ENCODE results near the gene RPL31. TPM values are rescaled to one million over a fixed set of nuclear protein-coding genes. Genes with fewer than 3 reads are reported as not detected.

The RPL31 gene
- total RNA-seq, 1 donor from 2014 or later: 1,437 TPM

DNA sequence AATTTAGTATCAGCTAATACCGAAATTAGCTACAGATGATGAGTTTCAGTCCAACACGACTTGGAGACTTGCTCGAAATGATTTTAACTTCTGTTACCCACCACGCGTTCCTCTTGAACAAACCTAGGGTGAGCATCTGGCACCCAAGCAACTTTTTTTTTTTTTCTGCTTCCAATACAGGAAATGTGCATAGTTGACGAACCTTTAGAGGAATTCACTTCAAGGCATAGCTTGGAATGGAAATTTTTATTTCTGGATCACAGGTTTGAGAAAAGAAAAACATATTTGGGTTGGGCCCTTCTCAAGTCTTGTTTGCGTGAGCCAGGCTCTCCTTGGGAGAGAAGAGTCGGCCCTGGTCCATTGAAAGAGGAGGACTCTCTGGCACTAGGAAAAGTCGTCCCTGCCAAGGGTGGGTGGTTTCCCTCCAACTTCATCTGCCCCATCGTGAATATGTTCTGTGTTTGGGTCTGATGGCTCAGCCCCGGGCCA lies 37.4 kb upstream of the RPL31 start:
- DNase-seq (ENCODE audit: low read depth): no peak
- TF ChIP-seq, protein P1, sequence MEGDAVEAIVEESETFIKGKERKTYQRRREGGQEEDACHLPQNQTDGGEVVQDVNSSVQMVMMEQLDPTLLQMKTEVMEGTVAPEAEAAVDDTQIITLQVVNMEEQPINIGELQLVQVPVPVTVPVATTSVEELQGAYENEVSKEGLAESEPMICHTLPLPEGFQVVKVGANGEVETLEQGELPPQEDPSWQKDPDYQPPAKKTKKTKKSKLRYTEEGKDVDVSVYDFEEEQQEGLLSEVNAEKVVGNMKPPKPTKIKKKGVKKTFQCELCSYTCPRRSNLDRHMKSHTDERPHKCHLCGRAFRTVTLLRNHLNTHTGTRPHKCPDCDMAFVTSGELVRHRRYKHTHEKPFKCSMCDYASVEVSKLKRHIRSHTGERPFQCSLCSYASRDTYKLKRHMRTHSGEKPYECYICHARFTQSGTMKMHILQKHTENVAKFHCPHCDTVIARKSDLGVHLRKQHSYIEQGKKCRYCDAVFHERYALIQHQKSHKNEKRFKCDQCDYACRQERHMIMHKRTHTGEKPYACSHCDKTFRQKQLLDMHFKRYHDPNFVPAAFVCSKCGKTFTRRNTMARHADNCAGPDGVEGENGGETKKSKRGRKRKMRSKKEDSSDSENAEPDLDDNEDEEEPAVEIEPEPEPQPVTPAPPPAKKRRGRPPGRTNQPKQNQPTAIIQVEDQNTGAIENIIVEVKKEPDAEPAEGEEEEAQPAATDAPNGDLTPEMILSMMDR (conservative IDR thresholded peaks at IDR 0.05; ENCODE audit: low read depth, low read length): no peak
- H3K4me3 ChIP-seq (ENCODE audit: low read depth, low read length): no peak overlapping the region

DNA sequence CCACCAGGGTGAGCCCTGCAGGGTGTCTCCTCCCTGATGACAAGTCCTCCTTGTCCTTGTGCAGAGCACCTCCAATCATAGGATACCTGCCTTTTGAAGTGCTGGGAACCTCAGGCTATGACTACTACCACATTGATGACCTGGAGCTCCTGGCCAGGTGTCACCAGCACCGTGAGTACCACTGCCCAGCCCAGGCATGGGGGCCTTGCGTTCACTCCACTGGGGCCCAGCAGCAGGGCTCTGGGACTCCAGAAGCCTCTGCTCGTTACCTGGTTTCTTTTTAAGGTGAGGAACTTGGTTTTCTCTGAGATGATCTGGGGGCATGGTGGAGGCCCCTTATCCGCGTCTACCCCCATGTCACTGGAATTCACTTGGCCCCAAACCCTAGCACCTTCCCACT lies 36.5 kb upstream of the RPL31 start:
- DNase-seq (ENCODE audit: low read depth): no peak
- no peak overlapping the region for H3K4me3 ChIP-seq (ENCODE audit: low read depth, low read length)
- TF ChIP-seq, protein P1 (conservative IDR thresholded peaks at IDR 0.05; ENCODE audit: low read depth, low read length): no peak

DNA sequence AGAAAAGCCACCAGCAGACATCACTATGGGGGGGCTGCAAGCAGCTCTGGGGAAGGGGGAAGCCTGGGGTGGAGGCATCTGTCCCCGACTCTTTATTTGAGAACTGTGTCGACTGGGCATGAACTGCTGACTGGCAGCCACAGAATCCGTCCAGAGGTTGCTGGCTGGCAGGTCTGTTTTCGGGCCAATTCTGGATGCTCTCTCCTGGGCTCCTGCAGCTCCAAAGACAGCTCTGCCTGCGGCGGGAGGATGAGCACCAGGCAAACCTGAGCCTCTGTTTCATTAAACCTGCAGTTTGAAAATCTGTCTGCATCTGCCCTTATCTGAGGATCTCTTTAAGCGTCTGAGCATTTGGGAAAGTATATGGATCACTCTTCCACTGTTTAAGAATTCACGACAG lies 34.4 kb upstream of the RPL31 start:
- no peak for DNase-seq (ENCODE audit: low read depth)
- H3K4me3 ChIP-seq (ENCODE audit: low read depth, low read length): no peak overlapping the region
- TF ChIP-seq, protein P1 (conservative IDR thresholded peaks at IDR 0.05; ENCODE audit: low read depth, low read length): no peak

DNA sequence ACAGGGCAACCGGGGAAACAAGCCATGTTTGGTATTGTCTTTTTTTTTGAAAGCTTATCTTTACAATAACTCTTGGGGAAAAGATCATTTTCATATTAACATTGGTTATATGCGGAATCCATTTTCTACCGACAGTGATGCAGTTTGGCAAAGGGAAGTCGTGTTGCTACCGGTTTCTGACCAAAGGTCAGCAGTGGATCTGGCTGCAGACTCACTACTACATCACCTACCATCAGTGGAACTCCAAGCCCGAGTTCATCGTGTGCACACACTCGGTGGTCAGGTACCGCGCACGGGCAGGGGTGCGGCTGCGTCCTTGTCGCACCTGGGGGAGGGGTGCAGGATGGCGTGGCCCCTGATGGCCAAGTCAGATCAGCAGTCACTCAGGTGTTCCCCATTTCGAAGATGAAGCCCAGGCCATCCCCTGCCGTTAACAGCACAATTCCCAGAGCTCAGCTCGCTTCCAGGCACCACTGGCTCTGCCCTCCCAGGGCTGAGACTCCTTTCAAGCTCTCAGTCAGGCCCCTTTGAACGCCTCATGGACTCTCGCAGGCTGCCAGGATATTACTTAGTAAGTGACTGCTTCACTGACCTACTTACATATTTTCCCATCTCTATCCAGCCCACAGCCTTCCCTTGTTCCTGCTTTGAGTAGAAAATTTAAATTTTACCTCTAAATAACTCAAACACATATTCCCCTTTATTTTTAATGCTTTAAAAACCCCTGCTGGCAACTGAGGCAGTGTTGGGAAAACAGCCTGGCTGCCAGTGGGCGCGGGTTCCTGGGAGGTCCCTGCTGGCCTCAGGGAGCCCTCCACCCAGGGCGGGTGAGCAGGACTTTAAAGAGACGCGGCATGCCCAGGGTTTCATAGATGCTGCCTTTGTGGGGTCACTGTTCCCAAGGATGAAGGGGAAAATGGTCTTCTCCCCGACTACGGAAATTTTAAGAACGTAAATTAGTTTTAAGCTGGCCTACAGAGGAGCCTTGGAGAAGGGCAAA lies 33.6 kb upstream of the RPL31 start:
- TF ChIP-seq, protein P1 (conservative IDR thresholded peaks at IDR 0.05; ENCODE audit: low read depth, low read length): no peak
- no peak for DNase-seq (ENCODE audit: low read depth)
- no peak overlapping the region for H3K4me3 ChIP-seq (ENCODE audit: low read depth, low read length)

DNA sequence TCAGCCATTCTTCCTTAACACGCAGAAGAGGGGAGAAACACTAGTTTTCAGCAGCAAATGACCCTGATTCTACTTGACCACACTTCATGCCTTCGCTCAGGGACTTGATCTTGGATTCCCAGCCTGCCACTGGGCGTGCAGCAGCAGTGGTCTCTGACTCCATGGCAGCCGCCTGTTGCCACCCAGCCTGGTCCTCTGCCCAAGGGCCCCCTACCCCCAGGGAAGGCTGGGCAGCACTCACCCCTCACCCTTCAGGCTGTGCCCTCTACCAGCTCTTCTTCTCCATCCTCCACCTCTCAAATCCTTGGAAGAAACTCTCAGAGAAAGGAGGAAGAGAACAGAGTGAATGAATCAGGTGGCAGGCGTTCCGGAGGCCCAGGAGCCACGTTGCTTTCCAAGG lies 32.1 kb upstream of the RPL31 start:
- no peak overlapping the region for H3K4me3 ChIP-seq (ENCODE audit: low read depth, low read length)
- TF ChIP-seq, protein P1 (conservative IDR thresholded peaks at IDR 0.05; ENCODE audit: low read depth, low read length): no peak
- no peak for DNase-seq (ENCODE audit: low read depth)

DNA sequence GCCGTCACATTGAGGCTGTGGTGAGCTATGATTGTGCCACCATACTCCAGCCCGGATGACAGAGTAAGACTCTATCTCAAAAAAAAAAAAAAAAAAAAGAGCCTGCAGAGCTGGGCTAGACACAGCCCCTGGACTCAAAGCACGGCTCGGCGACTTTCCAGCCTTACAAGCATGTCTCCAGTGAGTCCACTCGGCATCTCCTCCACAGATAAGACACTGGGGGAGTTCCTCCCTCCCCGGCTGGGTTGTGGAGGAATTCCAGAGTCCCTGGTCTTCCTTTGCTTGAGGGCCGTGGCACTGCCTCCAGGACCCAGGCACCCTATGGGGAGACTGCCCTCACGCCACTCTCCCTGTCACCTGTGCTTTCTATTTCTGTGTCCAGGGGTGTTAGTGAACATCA lies 30.9 kb upstream of the RPL31 start:
- no peak for DNase-seq (ENCODE audit: low read depth)
- TF ChIP-seq, protein P1 (conservative IDR thresholded peaks at IDR 0.05; ENCODE audit: low read depth, low read length): no peak

More for the DNA sequence above, 30.9 kb upstream of the RPL31 start:
- no peak overlapping the region for H3K4me3 ChIP-seq (ENCODE audit: low read depth, low read length)

Measured in epithelial cell of proximal tubule (primary cell).